K562 (cell line): ENCODE measurements around the gene ZFYVE28. TPM values are rescaled to one million over a fixed set of nuclear protein-coding genes. Genes with fewer than 3 reads are reported as not detected.

Experiments
- ATAC-seq: fragments of 200-7000 bp; cut with Tn5 transposase; 3 replicates; pipeline ENCODE4 v1.9.1; 2020; ENCODE audit warnings: moderate library complexity
- BruUV-seq: library from RNA; stranded (reverse); fragments of 400-500 nt; replicated peaks from 2 replicates; lab custom pipeline; 2021; lab: Mats Ljungman, UMichigan
- CTCF ChIA-PET: fragments of 300-600 bp; formaldehyde crosslinking; extraction: SDS; loops from one replicate; lab custom pipeline; 2021; ENCODE audit warnings: low intra/inter-chr PET ratio; lab: Yijun Ruan, JAX
- POLR2A ChIA-PET: fragments of 300-600, 350-650 bp; sonication (Branson Sonifier 250); formaldehyde crosslinking; extraction: SDS; loops from one replicate; lab custom pipeline; 2021; ENCODE audit warnings: antibody characterized with exemption, inconsistent platforms; lab: Yijun Ruan, JAX
- DNase-seq, 4 experiments: peaks; one replicate each; pipeline versions ENCODE4 v3.0.0 to v3.0.0-alpha.2; 2011 to 2018; ENCODE audit warnings: low spot score in 3 of 4, mixed read lengths in 3 of 4; ENCODE audit errors: extremely low read depth in 1 of 4
- FAIRE-seq: peaks from 2 replicates; lab custom pipeline; 2011; peaks lifted over from hg19 to GRCh38; lab: Jason Lieb, UNC
- H2AFZ ChIP-seq: 2 replicates; pipeline ENCODE4 v1.6.0; 2011; ENCODE audit warnings: low read depth, low read length, control low read depth, inconsistent platforms
- H3K27ac ChIP-seq: fragments of 200-600 bp; 3 replicates; pipeline ENCODE4 v1.8.0; 2011; ENCODE audit warnings: low read depth, mild to moderate bottlenecking, control low read depth, inconsistent platforms, low read length, moderate library complexity, mixed read lengths; ENCODE audit errors: extremely low read depth
- H3K27me3 ChIP-seq, 2 experiments: fragments of 300-600 bp in 1 of 2; 2 replicates in 1 of 2; 3 replicates in 1 of 2; pipeline versions ENCODE4 v1.6.0 to v1.8.0; 2011; ENCODE audit warnings: inconsistent platforms in 2 of 2, low read length in 2 of 2, mild to moderate bottlenecking in 1 of 2, mixed read lengths in 1 of 2, moderate library complexity in 1 of 2; ENCODE audit not compliant: control insufficient read depth in 2 of 2, insufficient read depth in 2 of 2
- H3K36me3 ChIP-seq: fragments of 300-600 bp; 3 replicates; pipeline ENCODE4 v1.8.0; 2011; ENCODE audit warnings: mild to moderate bottlenecking, low read length, inconsistent platforms; ENCODE audit not compliant: control insufficient read depth, insufficient read depth
- H3K4me1 ChIP-seq, 2 experiments: fragments of 200-600 bp in 1 of 2; replicated peaks in 1 of 2; 2 replicates in 1 of 2; 3 replicates in 1 of 2; pipeline versions ENCODE4 v1.5.1 to v1.8.0; 2011; ENCODE audit warnings: inconsistent platforms in 2 of 2, low read length in 2 of 2, mild to moderate bottlenecking in 1 of 2, mixed read lengths in 1 of 2, moderate library complexity in 1 of 2; ENCODE audit not compliant: control insufficient read depth in 2 of 2, insufficient read depth in 2 of 2
- H3K4me2 ChIP-seq: 2 replicates; pipeline ENCODE4 v1.6.1; 2011; ENCODE audit warnings: low read length, control low read depth, inconsistent platforms, mixed read lengths; ENCODE audit not compliant: insufficient read depth
- H3K4me3 ChIP-seq: fragments of 200-600 bp; sonication (generic), shearing (Covaris generic); 2 replicates; pipeline ENCODE4 v1.5.1; 2016; ENCODE audit warnings: control low read depth, inconsistent platforms
- H3K79me2 ChIP-seq: fragments of 200-600 bp; 3 replicates; pipeline ENCODE4 v1.8.0; 2011; ENCODE audit warnings: low read length, inconsistent platforms; ENCODE audit not compliant: control insufficient read depth, insufficient read depth
- H3K9ac ChIP-seq, 2 experiments: 2 replicates each; pipeline versions ENCODE4 v1.6.0 to v1.6.1; 2011; ENCODE audit warnings: low read depth in 2 of 2, low read length in 2 of 2, control low read depth in 1 of 2, inconsistent platforms in 1 of 2, mild to moderate bottlenecking in 1 of 2, mixed read lengths in 1 of 2; ENCODE audit not compliant: insufficient read depth in 1 of 2
- H3K9me1 ChIP-seq: one replicate; pipeline ENCODE4 v1.6.0; 2011; ENCODE audit warnings: inconsistent platforms, mild to moderate bottlenecking, low read length, moderate library complexity; ENCODE audit not compliant: control insufficient read depth, insufficient read depth
- H3K9me3 ChIP-seq: replicated peaks from 2 replicates; pipeline ENCODE4 v1.5.1; 2011; ENCODE audit warnings: low read depth, low read length, inconsistent platforms; ENCODE audit not compliant: control insufficient read depth, insufficient read depth
- H4K20me1 ChIP-seq: replicated peaks from 2 replicates; pipeline ENCODE4 v1.6.1; 2011; ENCODE audit warnings: low read length, inconsistent platforms, mixed read lengths; ENCODE audit not compliant: control insufficient read depth, insufficient read depth
- ARHGAP35 ChIP-seq: fragments of 450-650 bp; IDR thresholded peaks from 2 replicates; pipeline ENCODE4 v1.6.1; 2018; ENCODE audit not compliant: partially characterized antibody
- E2F5 ChIP-seq: sonication (generic); formaldehyde crosslinking; IDR thresholded peaks from 2 replicates; pipeline ENCODE4 v1.8.0; 2022; ENCODE audit warnings: mild to moderate bottlenecking, missing genetic modification reagents
- GTF2A2 ChIP-seq: IDR thresholded peaks from 2 replicates; pipeline ENCODE4 v1.6.1; 2016; ENCODE audit warnings: mild to moderate bottlenecking, missing genetic modification characterization, missing compliant biosample characterization
- HMGXB4 ChIP-seq: sonication (generic); formaldehyde crosslinking; IDR thresholded peaks from 2 replicates; pipeline ENCODE4 v1.8.1; 2023; ENCODE audit warnings: mild to moderate bottlenecking, missing genetic modification reagents
- JUN ChIP-seq, 2 experiments: sonication (generic) in 1 of 2; formaldehyde crosslinking in 1 of 2; IDR thresholded peaks; 2 replicates each; pipeline versions ENCODE4 v1.6.1 to v1.8.0; 2012 to 2022; ENCODE audit warnings: borderline replicate concordance in 2 of 2, mild to moderate bottlenecking in 2 of 2, improper control_type of control experiment in 1 of 2, low read depth in 1 of 2, low read length in 1 of 2, missing genetic modification reagents in 1 of 2
- KDM5B ChIP-seq: fragments of 200-600 bp; sonication (generic); IDR thresholded peaks from 2 replicates; pipeline ENCODE4 v1.6.1; 2012; ENCODE audit warnings: low read depth, mild to moderate bottlenecking, moderate library complexity, low read length, control low read depth, inconsistent platforms; ENCODE audit not compliant: insufficient replicate concordance
- MCM2 ChIP-seq: fragments of 450-650 bp; IDR thresholded peaks from 2 replicates; pipeline ENCODE4 v1.6.1; 2017; ENCODE audit warnings: low read depth, mild to moderate bottlenecking
- NBN ChIP-seq: fragments of 450-650 bp; IDR thresholded peaks from 2 replicates; pipeline ENCODE4 v1.6.1; 2016; ENCODE audit warnings: low read depth, mild to moderate bottlenecking
- NFXL1 ChIP-seq: fragments of 450-650 bp; formaldehyde crosslinking; IDR thresholded peaks from 2 replicates; pipeline ENCODE4 v1.4.0; 2021; ENCODE audit warnings: mild to moderate bottlenecking
- POLR2G ChIP-seq: fragments of 200-400 bp; formaldehyde crosslinking; IDR thresholded peaks from 2 replicates; pipeline ENCODE4 v1.6.1; 2017; ENCODE audit warnings: low read depth, mild to moderate bottlenecking, antibody characterized with exemption, low read length, moderate library complexity
- POLR2H ChIP-seq: IDR thresholded peaks from 2 replicates; pipeline ENCODE4 v1.6.1; 2016; ENCODE audit warnings: missing genetic modification characterization, low read depth, mild to moderate bottlenecking, control low read depth, missing compliant biosample characterization, moderate library complexity
- RCOR1 ChIP-seq, 2 experiments: IDR thresholded peaks; 2 replicates each; pipeline ENCODE4 v1.6.1; 2012; ENCODE audit warnings: low read depth in 2 of 2, low read length in 2 of 2, borderline replicate concordance in 1 of 2, improper control_type of control experiment in 1 of 2
- SRSF1 ChIP-seq: fragments of 200-400 bp; formaldehyde crosslinking; IDR thresholded peaks from 2 replicates; pipeline ENCODE4 v1.6.1; 2017; ENCODE audit warnings: mild to moderate bottlenecking, low read depth, low read length, moderate library complexity
- THRB ChIP-seq: fragments of 450-650 bp; formaldehyde crosslinking; conservative IDR thresholded peaks from 2 replicates; pipeline ENCODE4 v1.4.0; 2022; ENCODE audit warnings: mild to moderate bottlenecking, missing genetic modification characterization
- ZFP36 ChIP-seq: fragments of 150-350 bp; IDR thresholded peaks from 2 replicates; pipeline ENCODE4 v1.6.1; 2018; ENCODE audit warnings: low read length, low read depth; ENCODE audit not compliant: partially characterized antibody
- ZNF41 ChIP-seq: fragments of 250-450 bp; sonication (Bioruptor Pico); conservative IDR thresholded peaks from 2 replicates; pipeline ENCODE4 v1.4.0; 2020; ENCODE audit warnings: mild to moderate bottlenecking
- ZNF57 ChIP-seq: fragments of 450-650 bp; formaldehyde crosslinking; IDR thresholded peaks from 2 replicates; pipeline ENCODE4 v1.4.0; 2020; ENCODE audit warnings: mild to moderate bottlenecking, moderate library complexity
- WGBS: fragments of 100-300 bp; shearing (Covaris generic); methylation state at CpG from one replicate; pipeline ENCODE4 v1.1.6; 2016; ENCODE audit warnings: low coverage, mixed read lengths; ENCODE audit not compliant: insufficient coverage; ENCODE audit errors: missing lambda C conversion rate; 5-methylcytosine and 5-hydroxymethylcytosine counted together
- in situ Hi-C: fragments of 300-500 bp; cut with MboI; formaldehyde crosslinking; loops from 4 replicates; pipeline ENCODE4 v1.15.0; 2018; ENCODE audit warnings: inconsistent platforms, mixed read lengths
- intact Hi-C: fragments of 100-400 bp; cut with micrococcal nuclease; formaldehyde crosslinking; loops from 2 replicates; pipeline ENCODE4 v1.14.2; 2022
- polyA plus RNA-seq, 8 experiments: library from polyadenylated mRNA; depleted of rRNA in 4 of 8; stranded (reverse) in 5 of 8; unstranded in 3 of 8; fragments of >200 nt; fragmentation: Nextera tagmentation in 2 of 8; fragmentation: Illumina TruSeq in 1 of 8; extraction: Ambion mirVana in 2 of 8; extraction: Trizol in 1 of 8; gene quantifications; 2 replicates each; pipeline versions ENCODE4 v1.2.1 to v1.2.3, GENCODE V29; 2011 to 2014; ENCODE audit warnings: inconsistent platforms in 1 of 8, missing spikeins in 1 of 8
- total RNA-seq, 7 experiments: library from RNA; depleted of rRNA in 6 of 7; stranded (reverse); fragments of >200 nt in 6 of 7; fragmentation: Illumina TruSeq in 2 of 7; extraction: Trizol in 2 of 7; gene quantifications; 2 replicates each; pipeline versions ENCODE4 v1.2.1 to v1.2.3, GENCODE V29; 2011 to 2021; ENCODE audit warnings: low replicate concordance in 1 of 7

The ZFYVE28 gene
- total and polyA plus RNA-seq, 9 of the 15 experiments (the other 6 are each of a cell fraction or from before 2014, with no cell fraction given): 1.3 to 24.8 (median 8.9) TPM

- no peak for ATAC-seq
- ChIA-PET POLR2A (interaction anchor here (0.6 to 1.8 kb wide), 3 partner anchors 10 to 192 kb away, joined by 3 to 7 read pairs (median 3); no protein-coding TSS in a partner anchor), CTCF (no interaction called here)
- peaks cover 5% of the 10 kb centered on the region; the same call in 1 of the 3 replicates for H3K79me2 ChIP-seq
- 85% methylated on average over 15 of the region's 15 CpGs for WGBS
- peak overlapping the region in 1 of 2 experiments; percentile 93; a peak in 2 of 4 replicates for H3K9ac ChIP-seq
- H3K27ac ChIP-seq: no peak overlapping the region
- no peaks in the 10 kb centered on the region for H4K20me1 ChIP-seq
- peaks cover 9 to 76% of the 10 kb centered on the region in 2 experiments; a peak in 4 of 5 replicates for H3K4me1 ChIP-seq
- H3K4me2 ChIP-seq: peak overlapping the region; percentile 77; the same call in 1 of the 2 replicates
- intact Hi-C loops: loop anchor here (5.0 kb wide), 1 partner anchor 158 kb away; the partner anchor contains the start of genes CFAP99 and ZFYVE28
- H3K36me3 ChIP-seq: no peaks in the 10 kb centered on the region
- no peak for DNase-seq
- H3K9me3 ChIP-seq: no peaks in the 10 kb centered on the region
- no peaks in the 10 kb centered on the region for H3K27me3 ChIP-seq
- FAIRE-seq: peak; percentile 46
- no peak overlapping the region for H2AFZ ChIP-seq
- no peak for TF ChIP-seq POLR2H (tag)
- no peak for TF ChIP-seq ZNF57
- no peak for TF ChIP-seq THRB (CRISPR knock-in tag)
- peak; percentile 28; the same call in 1 of the 2 replicates for TF ChIP-seq POLR2G
- TF ChIP-seq RCOR1 (IDR thresholded peaks at IDR 0.05; ENCODE audit: borderline replicate concordance in 1 of 2, low read depth in 2 of 2, low read length in 2 of 2): no peak
- no peak for TF ChIP-seq E2F5
- TF ChIP-seq JUN (IDR thresholded peaks at IDR 0.05; ENCODE audit: borderline replicate concordance, low read depth, low read length): no peak
- 0 out of 2 replicates have a peak, but pooled peaks have one; percentile 35 for TF ChIP-seq JUN (CRISPR knock-in tag; IDR thresholded peaks at IDR 0.05; ENCODE audit: borderline replicate concordance)
- TF ChIP-seq SRSF1: no peak
- TF ChIP-seq ZNF41: no peak
- no peak for TF ChIP-seq KDM5B
- TF ChIP-seq GTF2A2 (tag): no peak
- no peak for TF ChIP-seq ZFP36
- no peak for TF ChIP-seq HMGXB4 (CRISPR knock-in tag)
- TF ChIP-seq NFXL1 (CRISPR knock-in tag): no peak
- no peak for TF ChIP-seq NBN
- no peak for TF ChIP-seq MCM2
- no peak for TF ChIP-seq ARHGAP35
- TF ChIP-seq, all 486 proteins: peak for 2
- H3K4me3 ChIP-seq: no peak overlapping the region
- H3K9me1 ChIP-seq: no peaks in the 10 kb centered on the region
- no TSS peak for BruUV-seq
- in situ Hi-C loops: no loop called here
These were observed 158.7 kb downstream of the ZFYVE28 start for GRCh38 chr4:2259541-2260343.
